ENCODE data around the gene TK2. TPM values are rescaled to one million over a fixed set of nuclear protein-coding genes. Genes with fewer than 3 reads are reported as not detected.
A peak's percentile ranks its signal among the peaks of the same experiment; 100 is the strongest.

Gene TK2
- total RNA-seq, 1 donor from 2014 or later, result 4.5 TPM

DNA sequence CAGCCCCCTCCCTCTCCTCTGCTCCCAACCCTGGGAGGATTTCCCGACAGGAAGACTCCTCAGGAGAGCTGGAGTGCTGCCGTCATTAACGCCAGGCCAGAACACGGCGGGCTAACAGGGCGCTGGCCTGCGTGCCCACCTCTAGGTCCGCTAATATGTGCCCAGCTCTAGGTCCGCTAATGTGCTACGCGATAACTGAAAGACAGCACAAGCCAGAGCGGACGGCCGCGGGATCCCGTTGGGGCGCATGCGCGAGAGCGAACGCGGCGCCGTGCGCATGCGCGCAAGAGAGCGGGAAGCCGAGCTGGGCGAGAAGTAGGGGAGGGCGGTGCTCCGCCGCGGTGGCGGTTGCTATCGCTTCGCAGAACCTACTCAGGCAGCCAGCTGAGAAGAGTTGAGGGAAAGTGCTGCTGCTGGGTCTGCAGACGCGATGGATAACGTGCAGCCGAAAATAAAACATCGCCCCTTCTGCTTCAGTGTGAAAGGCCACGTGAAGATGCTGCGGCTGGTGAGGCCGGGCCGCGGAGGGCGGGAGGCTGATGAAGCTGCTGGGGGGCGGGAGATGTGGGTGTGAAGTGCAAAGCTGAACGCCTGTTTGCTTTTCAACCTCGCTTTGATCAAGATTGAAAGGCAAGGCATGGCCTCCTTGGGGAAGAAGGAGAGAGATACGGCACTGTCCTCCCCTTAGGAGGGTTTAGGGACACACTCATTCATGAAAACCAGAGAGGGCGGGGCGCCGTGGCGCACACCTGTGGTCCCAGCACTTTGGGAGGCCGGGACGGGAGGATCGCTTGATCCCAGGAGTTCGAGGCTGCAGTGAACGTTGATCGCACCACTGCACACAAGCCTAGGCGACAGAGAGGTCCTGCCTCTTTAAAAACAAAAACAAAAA lies 2.6 kb upstream of the TK2 start, which contains the start of gene CKLF:
TSS of gene CKLF (plus strand) at position 291 of the 892 bp plus-strand sequence. CDS start at position 431, 140 bp downstream.
- peak; percentile 89 for DNase-seq
- H3K36me3 Mint-ChIP-seq (ENCODE audit: unreplicated experiment), result no peaks in the 10 kb centered on the region
- TF ChIP-seq, protein P1, sequence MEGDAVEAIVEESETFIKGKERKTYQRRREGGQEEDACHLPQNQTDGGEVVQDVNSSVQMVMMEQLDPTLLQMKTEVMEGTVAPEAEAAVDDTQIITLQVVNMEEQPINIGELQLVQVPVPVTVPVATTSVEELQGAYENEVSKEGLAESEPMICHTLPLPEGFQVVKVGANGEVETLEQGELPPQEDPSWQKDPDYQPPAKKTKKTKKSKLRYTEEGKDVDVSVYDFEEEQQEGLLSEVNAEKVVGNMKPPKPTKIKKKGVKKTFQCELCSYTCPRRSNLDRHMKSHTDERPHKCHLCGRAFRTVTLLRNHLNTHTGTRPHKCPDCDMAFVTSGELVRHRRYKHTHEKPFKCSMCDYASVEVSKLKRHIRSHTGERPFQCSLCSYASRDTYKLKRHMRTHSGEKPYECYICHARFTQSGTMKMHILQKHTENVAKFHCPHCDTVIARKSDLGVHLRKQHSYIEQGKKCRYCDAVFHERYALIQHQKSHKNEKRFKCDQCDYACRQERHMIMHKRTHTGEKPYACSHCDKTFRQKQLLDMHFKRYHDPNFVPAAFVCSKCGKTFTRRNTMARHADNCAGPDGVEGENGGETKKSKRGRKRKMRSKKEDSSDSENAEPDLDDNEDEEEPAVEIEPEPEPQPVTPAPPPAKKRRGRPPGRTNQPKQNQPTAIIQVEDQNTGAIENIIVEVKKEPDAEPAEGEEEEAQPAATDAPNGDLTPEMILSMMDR (IDR thresholded peaks at IDR 0.05; ENCODE audit: partially characterized antibody, unreplicated experiment), result no peak
- H3K4me3 Mint-ChIP-seq (ENCODE audit: unreplicated experiment), result peak within 1 kb of the TSS; percentile 89
- H3K4me1 Mint-ChIP-seq (ENCODE audit: low read depth, unreplicated experiment), result peaks cover 14% of the 10 kb centered on the region
- H3K9me3 Mint-ChIP-seq (ENCODE audit: unreplicated experiment), result peaks cover 7% of the 10 kb centered on the region
- peak within 1 kb of the TSS; percentile 31 for H3K27ac Mint-ChIP-seq (ENCODE audit: unreplicated experiment)
- H3K27me3 Mint-ChIP-seq (ENCODE audit: unreplicated experiment), result peaks cover 4% of the 10 kb centered on the region

DNA sequence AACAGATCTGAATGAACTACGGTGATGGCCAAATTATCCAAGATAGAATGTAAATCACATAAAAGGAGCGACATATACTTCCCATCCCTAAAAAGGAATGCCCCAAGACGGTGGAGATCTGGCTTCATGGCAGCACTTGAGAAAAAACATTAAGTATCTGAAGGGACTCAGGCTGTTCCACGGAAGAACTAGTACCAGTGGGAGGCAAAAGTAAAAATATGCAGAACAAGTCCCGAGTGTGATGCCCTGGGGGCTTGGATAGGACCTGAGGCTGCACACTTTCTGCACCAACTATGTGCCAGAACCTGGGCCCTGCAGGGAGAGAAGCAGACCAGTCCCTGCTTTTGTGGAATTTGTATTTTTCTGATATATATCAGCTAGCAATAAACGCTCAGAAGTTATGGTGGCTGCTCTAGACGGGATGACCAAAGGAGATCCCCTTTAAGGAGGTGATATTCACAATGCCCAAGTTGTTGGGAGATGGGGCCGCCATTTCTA lies 1.9 kb upstream of the TK2 start:
- H3K27me3 Mint-ChIP-seq (ENCODE audit: unreplicated experiment), result peaks cover 4% of the 10 kb centered on the region
- peak overlapping the region; percentile 89 for H3K4me3 Mint-ChIP-seq (ENCODE audit: unreplicated experiment)
- no peaks in the 10 kb centered on the region for H3K36me3 Mint-ChIP-seq (ENCODE audit: unreplicated experiment)
- H3K27ac Mint-ChIP-seq (ENCODE audit: unreplicated experiment), result peak overlapping the region; percentile 31
- peaks cover 7% of the 10 kb centered on the region for H3K9me3 Mint-ChIP-seq (ENCODE audit: unreplicated experiment)
- TF ChIP-seq, protein P1 (IDR thresholded peaks at IDR 0.05; ENCODE audit: partially characterized antibody, unreplicated experiment), result no peak
- peaks cover 14% of the 10 kb centered on the region for H3K4me1 Mint-ChIP-seq (ENCODE audit: low read depth, unreplicated experiment)
- no peak for DNase-seq

DNA sequence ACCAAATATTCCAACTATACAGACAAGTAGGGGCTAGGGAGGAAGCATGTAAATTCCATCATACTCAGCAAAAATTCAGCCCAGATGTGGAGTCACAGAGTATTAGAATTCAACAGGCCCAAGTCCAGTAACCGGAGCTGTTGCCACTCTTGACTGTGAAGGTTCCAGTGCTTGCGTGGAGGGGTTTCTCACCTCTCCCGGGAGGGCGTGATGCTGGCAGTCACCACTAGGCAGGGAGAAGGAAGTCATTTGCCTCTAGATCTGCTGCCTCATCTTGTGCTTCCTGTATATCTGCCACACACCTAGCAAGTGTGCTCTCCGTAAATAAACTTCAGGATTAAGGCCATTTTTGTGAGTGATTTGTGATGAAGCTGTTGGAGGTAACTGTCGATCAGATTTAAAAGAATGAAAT lies 1.4 kb upstream of the TK2 start:
- peak overlapping the region; percentile 89 for H3K4me3 Mint-ChIP-seq (ENCODE audit: unreplicated experiment)
- H3K36me3 Mint-ChIP-seq (ENCODE audit: unreplicated experiment), result no peaks in the 10 kb centered on the region
- peaks cover 7% of the 10 kb centered on the region for H3K9me3 Mint-ChIP-seq (ENCODE audit: unreplicated experiment)
- TF ChIP-seq, protein P1 (IDR thresholded peaks at IDR 0.05; ENCODE audit: partially characterized antibody, unreplicated experiment), result peak; percentile 64
- peaks cover 4% of the 10 kb centered on the region for H3K27me3 Mint-ChIP-seq (ENCODE audit: unreplicated experiment)
- DNase-seq, result peak; percentile 68
- peaks cover 14% of the 10 kb centered on the region for H3K4me1 Mint-ChIP-seq (ENCODE audit: low read depth, unreplicated experiment)
- H3K27ac Mint-ChIP-seq (ENCODE audit: unreplicated experiment), result no peak overlapping the region

GRCh38 chr16:66548868-66549267 lies 1.1 kb downstream of the TK2 start:
- H3K4me1 Mint-ChIP-seq (ENCODE audit: low read depth, unreplicated experiment), result peaks cover 14% of the 10 kb centered on the region
- H3K4me3 Mint-ChIP-seq (ENCODE audit: unreplicated experiment), result peak overlapping the region; percentile 40
- H3K9me3 Mint-ChIP-seq (ENCODE audit: unreplicated experiment), result peaks cover 9% of the 10 kb centered on the region
- no peaks in the 10 kb centered on the region for H3K36me3 Mint-ChIP-seq (ENCODE audit: unreplicated experiment)
- TF ChIP-seq, protein P1 (IDR thresholded peaks at IDR 0.05; ENCODE audit: partially characterized antibody, unreplicated experiment), result no peak
- DNase-seq, result no peak
- peaks cover 4% of the 10 kb centered on the region for H3K27me3 Mint-ChIP-seq (ENCODE audit: unreplicated experiment)
- H3K27ac Mint-ChIP-seq (ENCODE audit: unreplicated experiment), result peak overlapping the region; percentile 19

GRCh38 chr16:66548068-66548467 lies 1.9 kb downstream of the TK2 start:
- Mint-ChIP-seq H3K4me3 (ENCODE audit: unreplicated experiment) (peak overlapping the region; percentile 12), H3K9me3 (ENCODE audit: unreplicated experiment) (peaks cover 9% of the 10 kb centered on the region), H3K36me3 (ENCODE audit: unreplicated experiment) (no peaks in the 10 kb centered on the region), H3K4me1 (ENCODE audit: low read depth, unreplicated experiment) (peaks cover 18% of the 10 kb centered on the region), H3K27ac (ENCODE audit: unreplicated experiment) (no peak overlapping the region), H3K27me3 (ENCODE audit: unreplicated experiment) (peaks cover 4% of the 10 kb centered on the region)
- no peak for DNase-seq
- TF ChIP-seq, protein P1 (IDR thresholded peaks at IDR 0.05; ENCODE audit: partially characterized antibody, unreplicated experiment), result no peak
